K562 (cell line): Measurements from ENCODE around the gene ASB6. TPM values are rescaled to one million over a fixed set of nuclear protein-coding genes. Genes with fewer than 3 reads are reported as not detected.

ENCODE experiments used
- ATAC-seq: fragments of 200-7000 bp; cut with Tn5 transposase; 3 replicates; pipeline ENCODE4 v1.9.1; 2020; ENCODE audit warnings: moderate library complexity
- BruUV-seq: library from RNA; stranded (reverse); fragments of 400-500 nt; replicated peaks from 2 replicates; lab custom pipeline; 2021; lab: Mats Ljungman, UMichigan
- CTCF ChIA-PET: fragments of 300-600 bp; formaldehyde crosslinking; extraction: SDS; loops from one replicate; lab custom pipeline; 2021; ENCODE audit warnings: low intra/inter-chr PET ratio; lab: Yijun Ruan, JAX
- POLR2A ChIA-PET: fragments of 300-600, 350-650 bp; sonication (Branson Sonifier 250); formaldehyde crosslinking; extraction: SDS; loops from one replicate; lab custom pipeline; 2021; ENCODE audit warnings: antibody characterized with exemption, inconsistent platforms; lab: Yijun Ruan, JAX
- DNase-seq, 4 experiments: peaks; one replicate each; pipeline versions ENCODE4 v3.0.0 to v3.0.0-alpha.2; 2011 to 2018; ENCODE audit warnings: low spot score in 3 of 4, mixed read lengths in 3 of 4; ENCODE audit errors: extremely low read depth in 1 of 4
- FAIRE-seq: peaks from 2 replicates; lab custom pipeline; 2011; peaks lifted over from hg19 to GRCh38; lab: Jason Lieb, UNC
- H2AFZ ChIP-seq: 2 replicates; pipeline ENCODE4 v1.6.0; 2011; ENCODE audit warnings: low read depth, low read length, control low read depth, inconsistent platforms
- H3K27ac ChIP-seq: fragments of 200-600 bp; 3 replicates; pipeline ENCODE4 v1.8.0; 2011; ENCODE audit warnings: low read depth, mild to moderate bottlenecking, control low read depth, inconsistent platforms, low read length, moderate library complexity, mixed read lengths; ENCODE audit errors: extremely low read depth
- H3K27me3 ChIP-seq, 2 experiments: fragments of 300-600 bp in 1 of 2; 2 replicates in 1 of 2; 3 replicates in 1 of 2; pipeline versions ENCODE4 v1.6.0 to v1.8.0; 2011; ENCODE audit warnings: inconsistent platforms in 2 of 2, low read length in 2 of 2, mild to moderate bottlenecking in 1 of 2, mixed read lengths in 1 of 2, moderate library complexity in 1 of 2; ENCODE audit not compliant: control insufficient read depth in 2 of 2, insufficient read depth in 2 of 2
- H3K36me3 ChIP-seq: fragments of 300-600 bp; 3 replicates; pipeline ENCODE4 v1.8.0; 2011; ENCODE audit warnings: mild to moderate bottlenecking, low read length, inconsistent platforms; ENCODE audit not compliant: control insufficient read depth, insufficient read depth
- H3K4me1 ChIP-seq, 2 experiments: fragments of 200-600 bp in 1 of 2; replicated peaks in 1 of 2; 2 replicates in 1 of 2; 3 replicates in 1 of 2; pipeline versions ENCODE4 v1.5.1 to v1.8.0; 2011; ENCODE audit warnings: inconsistent platforms in 2 of 2, low read length in 2 of 2, mild to moderate bottlenecking in 1 of 2, mixed read lengths in 1 of 2, moderate library complexity in 1 of 2; ENCODE audit not compliant: control insufficient read depth in 2 of 2, insufficient read depth in 2 of 2
- H3K4me2 ChIP-seq: 2 replicates; pipeline ENCODE4 v1.6.1; 2011; ENCODE audit warnings: low read length, control low read depth, inconsistent platforms, mixed read lengths; ENCODE audit not compliant: insufficient read depth
- H3K4me3 ChIP-seq: fragments of 200-600 bp; sonication (generic), shearing (Covaris generic); 2 replicates; pipeline ENCODE4 v1.5.1; 2016; ENCODE audit warnings: control low read depth, inconsistent platforms
- H3K79me2 ChIP-seq: fragments of 200-600 bp; 3 replicates; pipeline ENCODE4 v1.8.0; 2011; ENCODE audit warnings: low read length, inconsistent platforms; ENCODE audit not compliant: control insufficient read depth, insufficient read depth
- H3K9ac ChIP-seq, 2 experiments: 2 replicates each; pipeline versions ENCODE4 v1.6.0 to v1.6.1; 2011; ENCODE audit warnings: low read depth in 2 of 2, low read length in 2 of 2, control low read depth in 1 of 2, inconsistent platforms in 1 of 2, mild to moderate bottlenecking in 1 of 2, mixed read lengths in 1 of 2; ENCODE audit not compliant: insufficient read depth in 1 of 2
- H3K9me1 ChIP-seq: one replicate; pipeline ENCODE4 v1.6.0; 2011; ENCODE audit warnings: inconsistent platforms, mild to moderate bottlenecking, low read length, moderate library complexity; ENCODE audit not compliant: control insufficient read depth, insufficient read depth
- H3K9me3 ChIP-seq: replicated peaks from 2 replicates; pipeline ENCODE4 v1.5.1; 2011; ENCODE audit warnings: low read depth, low read length, inconsistent platforms; ENCODE audit not compliant: control insufficient read depth, insufficient read depth
- H4K20me1 ChIP-seq: replicated peaks from 2 replicates; pipeline ENCODE4 v1.6.1; 2011; ENCODE audit warnings: low read length, inconsistent platforms, mixed read lengths; ENCODE audit not compliant: control insufficient read depth, insufficient read depth
- CBX2 ChIP-seq: fragments of 200-600 bp; sonication (generic); IDR thresholded peaks from one replicate; pipeline ENCODE4 v1.6.1; 2012; ENCODE audit warnings: mild to moderate bottlenecking, low read length, inconsistent platforms; ENCODE audit not compliant: insufficient read depth, poor library complexity, severe bottlenecking
- CBX5 ChIP-seq: IDR thresholded peaks from 2 replicates; pipeline ENCODE4 v1.6.1; 2014; ENCODE audit warnings: low read depth, borderline replicate concordance
- MCM7 ChIP-seq, 2 experiments: fragments of 450-650 bp; IDR thresholded peaks; 2 replicates each; pipeline ENCODE4 v1.6.1; 2016 to 2018
- PHF20 ChIP-seq: fragments of 450-650 bp; IDR thresholded peaks from 2 replicates; pipeline ENCODE4 v1.6.1; 2018; ENCODE audit not compliant: partially characterized antibody
- POLR3A ChIP-seq: IDR thresholded peaks from 2 replicates; pipeline ENCODE4 v1.6.1; 2011; ENCODE audit warnings: borderline replicate concordance, mild to moderate bottlenecking, moderate library complexity; ENCODE audit not compliant: insufficient read length, insufficient read depth; ENCODE audit errors: extremely low read depth
- RFX7 ChIP-seq: fragments of 250-450 bp; sonication (Bioruptor Pico); IDR thresholded peaks from 2 replicates; pipeline ENCODE4 v1.5.1; 2021; ENCODE audit warnings: mild to moderate bottlenecking
- ZNF316 ChIP-seq: fragments of 450-650 bp; IDR thresholded peaks from 2 replicates; pipeline ENCODE4 v1.6.1; 2016
- WGBS: fragments of 100-300 bp; shearing (Covaris generic); methylation state at CpG from one replicate; pipeline ENCODE4 v1.1.6; 2016; ENCODE audit warnings: low coverage, mixed read lengths; ENCODE audit not compliant: insufficient coverage; ENCODE audit errors: missing lambda C conversion rate; 5-methylcytosine and 5-hydroxymethylcytosine counted together
- in situ Hi-C: fragments of 300-500 bp; cut with MboI; formaldehyde crosslinking; loops from 4 replicates; pipeline ENCODE4 v1.15.0; 2018; ENCODE audit warnings: inconsistent platforms, mixed read lengths
- intact Hi-C: fragments of 100-400 bp; cut with micrococcal nuclease; formaldehyde crosslinking; loops from 2 replicates; pipeline ENCODE4 v1.14.2; 2022
- polyA plus RNA-seq, 8 experiments: library from polyadenylated mRNA; depleted of rRNA in 4 of 8; stranded (reverse) in 5 of 8; unstranded in 3 of 8; fragments of >200 nt; fragmentation: Nextera tagmentation in 2 of 8; fragmentation: Illumina TruSeq in 1 of 8; extraction: Ambion mirVana in 2 of 8; extraction: Trizol in 1 of 8; gene quantifications; 2 replicates each; pipeline versions ENCODE4 v1.2.1 to v1.2.3, GENCODE V29; 2011 to 2014; ENCODE audit warnings: inconsistent platforms in 1 of 8, missing spikeins in 1 of 8
- total RNA-seq, 7 experiments: library from RNA; depleted of rRNA in 6 of 7; stranded (reverse); fragments of >200 nt in 6 of 7; fragmentation: Illumina TruSeq in 2 of 7; extraction: Trizol in 2 of 7; gene quantifications; 2 replicates each; pipeline versions ENCODE4 v1.2.1 to v1.2.3, GENCODE V29; 2011 to 2021; ENCODE audit warnings: low replicate concordance in 1 of 7
- TF ChIP-seq, protein P1 (sequence below): IDR thresholded peaks from 3 replicates; pipeline ENCODE4 v1.6.1; 2011; ENCODE audit warnings: borderline replicate concordance, mild to moderate bottlenecking; ENCODE audit not compliant: insufficient read length, insufficient read depth
- TF ChIP-seq, protein P2 (sequence below): sonication (generic); formaldehyde crosslinking; IDR thresholded peaks from 2 replicates; pipeline ENCODE4 v1.8.1; 2023; ENCODE audit warnings: missing genetic modification reagents, mild to moderate bottlenecking, borderline replicate concordance
- TF ChIP-seq, protein P3 (sequence below): fragments of 250-450 bp; sonication (Bioruptor Pico); IDR thresholded peaks from 2 replicates; pipeline ENCODE4 v1.8.0; 2021; ENCODE audit warnings: moderate library complexity, mild to moderate bottlenecking, inconsistent platforms

ASB6 gene
- total and polyA plus RNA-seq, 9 of the 15 experiments (the other 6 are each of a cell fraction or from before 2014, with no cell fraction given) = 0.92 to 17.8 (median 11.3) TPM

- TF ChIP-seq, protein P1, sequence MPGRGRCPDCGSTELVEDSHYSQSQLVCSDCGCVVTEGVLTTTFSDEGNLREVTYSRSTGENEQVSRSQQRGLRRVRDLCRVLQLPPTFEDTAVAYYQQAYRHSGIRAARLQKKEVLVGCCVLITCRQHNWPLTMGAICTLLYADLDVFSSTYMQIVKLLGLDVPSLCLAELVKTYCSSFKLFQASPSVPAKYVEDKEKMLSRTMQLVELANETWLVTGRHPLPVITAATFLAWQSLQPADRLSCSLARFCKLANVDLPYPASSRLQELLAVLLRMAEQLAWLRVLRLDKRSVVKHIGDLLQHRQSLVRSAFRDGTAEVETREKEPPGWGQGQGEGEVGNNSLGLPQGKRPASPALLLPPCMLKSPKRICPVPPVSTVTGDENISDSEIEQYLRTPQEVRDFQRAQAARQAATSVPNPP = no peak
- TF ChIP-seq ZNF316 (no peak), CBX2 (no peak), MCM7 (IDR thresholded peaks at IDR 0.05) (no peak), RFX7 (CRISPR knock-in tag) (no peak), PHF20 (peak; percentile 42)
- TF ChIP-seq, all 486 proteins: peak for 137
Observed at GRCh38 chr9:129587487-129588262, 54.3 kb downstream of the ASB6 start (continued).

DNA sequence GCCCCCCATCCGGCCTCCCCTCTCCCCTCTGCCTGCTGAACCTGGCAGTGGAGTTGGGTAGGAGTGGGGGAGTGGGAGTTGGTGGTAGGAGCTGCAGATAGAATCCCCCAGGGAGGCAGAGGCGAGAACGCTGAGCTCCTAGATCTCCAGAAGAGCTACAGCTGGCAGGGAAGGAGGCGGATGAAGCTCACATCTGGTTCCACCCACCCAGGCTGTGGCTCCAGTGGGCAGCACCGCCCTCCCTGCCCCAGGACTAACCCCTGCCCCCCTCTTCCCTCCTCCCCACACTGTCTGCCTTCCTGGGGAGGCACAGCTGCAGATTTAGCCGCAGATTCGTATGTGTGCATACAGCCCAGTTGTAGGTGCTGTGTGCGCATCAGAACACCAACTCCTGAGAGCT is 55.3 kb downstream of the ASB6 start:
- intact Hi-C loops = loop anchor here (5.0 kb wide), 1 partner anchor 99 kb away; no protein-coding TSS in a partner anchor
- POLR2A ChIA-PET = interaction anchor here (0.5 to 1.6 kb wide), 6 partner anchors 15 to 447 kb away, joined by 3 to 8 read pairs (median 3); partner anchors contain the start of gene C9orf50
- H3K9ac ChIP-seq = peak overlapping the region; percentile 55 to 82; a peak in 2 of 4 replicates
- FAIRE-seq (peak; percentile 29), ATAC-seq (peak; percentile 19), DNase-seq (peak in 3 of 4 experiments; percentile 41 to 57 (median 53))
- no TSS peak for BruUV-seq
- no peaks in the 10 kb centered on the region for H3K9me3 ChIP-seq
- no peaks in the 10 kb centered on the region for H3K27me3 ChIP-seq
- no peaks in the 10 kb centered on the region for H3K9me1 ChIP-seq
- WGBS = 29% methylated on average over 4 of the region's 8 CpGs
- no peak overlapping the region for H3K4me3 ChIP-seq
- in situ Hi-C loops = no loop called here
- peak overlapping the region; percentile 60; the same call in 1 of the 2 replicates for H3K4me2 ChIP-seq
- no peaks in the 10 kb centered on the region for H3K79me2 ChIP-seq
- CTCF ChIA-PET = no interaction called here
- H3K36me3 ChIP-seq = no peaks in the 10 kb centered on the region
- peak overlapping the region; percentile 76; the same call in 2 of the 3 replicates for H3K27ac ChIP-seq
- H3K4me1 ChIP-seq = peaks cover 26 to 35% of the 10 kb centered on the region in 2 experiments
- H4K20me1 ChIP-seq = no peaks in the 10 kb centered on the region
- peak overlapping the region; percentile 85 for H2AFZ ChIP-seq
- TF ChIP-seq, protein P2, sequence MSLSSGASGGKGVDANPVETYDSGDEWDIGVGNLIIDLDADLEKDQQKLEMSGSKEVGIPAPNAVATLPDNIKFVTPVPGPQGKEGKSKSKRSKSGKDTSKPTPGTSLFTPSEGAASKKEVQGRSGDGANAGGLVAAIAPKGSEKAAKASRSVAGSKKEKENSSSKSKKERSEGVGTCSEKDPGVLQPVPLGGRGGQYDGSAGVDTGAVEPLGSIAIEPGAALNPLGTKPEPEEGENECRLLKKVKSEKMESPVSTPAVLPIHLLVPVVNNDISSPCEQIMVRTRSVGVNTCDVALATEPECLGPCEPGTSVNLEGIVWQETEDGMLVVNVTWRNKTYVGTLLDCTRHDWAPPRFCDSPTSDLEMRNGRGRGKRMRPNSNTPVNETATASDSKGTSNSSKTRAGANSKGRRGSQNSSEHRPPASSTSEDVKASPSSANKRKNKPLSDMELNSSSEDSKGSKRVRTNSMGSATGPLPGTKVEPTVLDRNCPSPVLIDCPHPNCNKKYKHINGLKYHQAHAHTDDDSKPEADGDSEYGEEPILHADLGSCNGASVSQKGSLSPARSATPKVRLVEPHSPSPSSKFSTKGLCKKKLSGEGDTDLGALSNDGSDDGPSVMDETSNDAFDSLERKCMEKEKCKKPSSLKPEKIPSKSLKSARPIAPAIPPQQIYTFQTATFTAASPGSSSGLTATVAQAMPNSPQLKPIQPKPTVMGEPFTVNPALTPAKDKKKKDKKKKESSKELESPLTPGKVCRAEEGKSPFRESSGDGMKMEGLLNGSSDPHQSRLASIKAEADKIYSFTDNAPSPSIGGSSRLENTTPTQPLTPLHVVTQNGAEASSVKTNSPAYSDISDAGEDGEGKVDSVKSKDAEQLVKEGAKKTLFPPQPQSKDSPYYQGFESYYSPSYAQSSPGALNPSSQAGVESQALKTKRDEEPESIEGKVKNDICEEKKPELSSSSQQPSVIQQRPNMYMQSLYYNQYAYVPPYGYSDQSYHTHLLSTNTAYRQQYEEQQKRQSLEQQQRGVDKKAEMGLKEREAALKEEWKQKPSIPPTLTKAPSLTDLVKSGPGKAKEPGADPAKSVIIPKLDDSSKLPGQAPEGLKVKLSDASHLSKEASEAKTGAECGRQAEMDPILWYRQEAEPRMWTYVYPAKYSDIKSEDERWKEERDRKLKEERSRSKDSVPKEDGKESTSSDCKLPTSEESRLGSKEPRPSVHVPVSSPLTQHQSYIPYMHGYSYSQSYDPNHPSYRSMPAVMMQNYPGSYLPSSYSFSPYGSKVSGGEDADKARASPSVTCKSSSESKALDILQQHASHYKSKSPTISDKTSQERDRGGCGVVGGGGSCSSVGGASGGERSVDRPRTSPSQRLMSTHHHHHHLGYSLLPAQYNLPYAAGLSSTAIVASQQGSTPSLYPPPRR (CRISPR knock-in tag) = 0 out of 2 replicates have a peak, but pooled peaks have one; percentile 17
- no peak for TF ChIP-seq CBX5
- no peak for TF ChIP-seq POLR3A
- TF ChIP-seq, protein P3, sequence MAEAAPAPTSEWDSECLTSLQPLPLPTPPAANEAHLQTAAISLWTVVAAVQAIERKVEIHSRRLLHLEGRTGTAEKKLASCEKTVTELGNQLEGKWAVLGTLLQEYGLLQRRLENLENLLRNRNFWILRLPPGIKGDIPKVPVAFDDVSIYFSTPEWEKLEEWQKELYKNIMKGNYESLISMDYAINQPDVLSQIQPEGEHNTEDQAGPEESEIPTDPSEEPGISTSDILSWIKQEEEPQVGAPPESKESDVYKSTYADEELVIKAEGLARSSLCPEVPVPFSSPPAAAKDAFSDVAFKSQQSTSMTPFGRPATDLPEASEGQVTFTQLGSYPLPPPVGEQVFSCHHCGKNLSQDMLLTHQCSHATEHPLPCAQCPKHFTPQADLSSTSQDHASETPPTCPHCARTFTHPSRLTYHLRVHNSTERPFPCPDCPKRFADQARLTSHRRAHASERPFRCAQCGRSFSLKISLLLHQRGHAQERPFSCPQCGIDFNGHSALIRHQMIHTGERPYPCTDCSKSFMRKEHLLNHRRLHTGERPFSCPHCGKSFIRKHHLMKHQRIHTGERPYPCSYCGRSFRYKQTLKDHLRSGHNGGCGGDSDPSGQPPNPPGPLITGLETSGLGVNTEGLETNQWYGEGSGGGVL (CRISPR knock-in tag) = no peak
